ENCODE measurements around the gene APP.
"Not testable (repeated sequence)": the region's sequence is repeated elsewhere in the genome, so short reads cannot be mapped to it uniquely, and the experiment has no call there.

The APP gene

GRCh38 chr21:26106562-26106961, 64.0 kb downstream of the APP start:
- DNase-seq (ENCODE audit: insufficient read length, low spot score) (no peak), FAIRE-seq (no peak)

GRCh38 chr21:26105819-26106218, 64.8 kb downstream of the APP start:
- DNase-seq (ENCODE audit: insufficient read length, low spot score) (no peak), FAIRE-seq (no peak)

GRCh38 chr21:26100573-26100972, 70.0 kb downstream of the APP start:
- DNase-seq (ENCODE audit: insufficient read length, low spot score) (no peak), FAIRE-seq (no peak)

- DNase-seq (ENCODE audit: insufficient read length, low spot score), result no peak
- FAIRE-seq, result no peak
These were observed 70.9 kb downstream of the APP start for GRCh38 chr21:26099610-26100219.

GRCh38 chr21:26098772-26099397, 71.7 kb downstream of the APP start:
- no peak for DNase-seq (ENCODE audit: insufficient read length, low spot score)
- no peak for FAIRE-seq

- FAIRE-seq (no peak), DNase-seq (ENCODE audit: insufficient read length, low spot score) (no peak)
These were observed 73.1 kb downstream of the APP start for GRCh38 chr21:26097475-26097874.

- FAIRE-seq (no peak), DNase-seq (ENCODE audit: insufficient read length, low spot score) (no peak)
These were observed 73.8 kb downstream of the APP start for GRCh38 chr21:26096494-26097371.

- no peak for FAIRE-seq
- no peak for DNase-seq (ENCODE audit: insufficient read length, low spot score)
These were observed 75.4 kb downstream of the APP start for GRCh38 chr21:26095131-26095530.

GRCh38 chr21:26093122-26093521, 77.4 kb downstream of the APP start:
- DNase-seq (ENCODE audit: insufficient read length, low spot score) (peak; percentile 63), FAIRE-seq (no peak)

- no peak for FAIRE-seq
- DNase-seq (ENCODE audit: insufficient read length, low spot score), result no peak
These were observed 79.0 kb downstream of the APP start for GRCh38 chr21:26091480-26092018.

- FAIRE-seq (no peak), DNase-seq (ENCODE audit: insufficient read length, low spot score) (no peak)
These were observed 80.8 kb downstream of the APP start for GRCh38 chr21:26089730-26090129.

- DNase-seq (ENCODE audit: insufficient read length, low spot score) (no peak), FAIRE-seq (no peak)
These were observed 83.2 kb downstream of the APP start for GRCh38 chr21:26087223-26087918.

- no peak for DNase-seq (ENCODE audit: insufficient read length, low spot score)
- no peak for FAIRE-seq
These were observed 84.7 kb downstream of the APP start for GRCh38 chr21:26085882-26086281.

GRCh38 chr21:26085127-26085526, 85.4 kb downstream of the APP start:
- FAIRE-seq, result no peak

GRCh38 chr21:26082549-26082948, 88.0 kb downstream of the APP start:
- FAIRE-seq, result no peak
- no peak for DNase-seq (ENCODE audit: insufficient read length, low spot score)

More at GRCh38 chr21:26085127-26085526, 85.4 kb downstream of the APP start:
- DNase-seq (ENCODE audit: insufficient read length, low spot score), result no peak

GRCh38 chr21:26081175-26081760, 89.3 kb downstream of the APP start:
- FAIRE-seq, result not testable (repeated sequence)

GRCh38 chr21:26080211-26080610, 90.4 kb downstream of the APP start:
- DNase-seq (ENCODE audit: insufficient read length, low spot score) (no peak), FAIRE-seq (no peak)

More at GRCh38 chr21:26081175-26081760, 89.3 kb downstream of the APP start:
- DNase-seq (ENCODE audit: insufficient read length, low spot score), result not testable (repeated sequence)

- FAIRE-seq, result no peak
- DNase-seq (ENCODE audit: insufficient read length, low spot score), result no peak
These were observed 91.2 kb downstream of the APP start for GRCh38 chr21:26079366-26079765.

GRCh38 chr21:26077521-26077920, 93.0 kb downstream of the APP start:
- FAIRE-seq, result no peak
- DNase-seq (ENCODE audit: insufficient read length, low spot score), result no peak

Data from HTR-8/SVneo (cell line).